Measurements from ENCODE around the gene TRAPPC3L. TPM values are rescaled to one million over a fixed set of nuclear protein-coding genes. Genes with fewer than 3 reads are reported as not detected.

Gene TRAPPC3L
- total RNA-seq, 1 experiment from 2014 or later = not detected

DNA sequence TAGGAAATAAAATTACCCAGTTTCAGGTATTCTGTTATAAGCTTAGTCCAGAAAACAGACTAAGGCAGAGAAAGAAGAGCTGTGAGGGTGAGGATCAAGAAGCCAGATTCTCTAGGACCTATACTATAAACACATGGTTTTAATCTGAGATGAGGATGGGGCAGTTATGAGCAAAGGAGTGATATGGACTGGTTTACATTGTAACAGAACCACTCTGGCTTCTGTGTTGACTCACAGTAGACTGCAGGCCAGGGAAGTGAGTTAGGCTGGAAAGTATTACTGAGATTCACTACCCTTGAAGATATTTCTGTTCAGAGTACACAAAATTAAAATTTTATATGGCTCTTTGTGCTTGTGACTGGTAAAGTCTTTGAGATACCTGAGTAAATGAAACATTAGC is 22.6 kb upstream of the TRAPPC3L start:
- intact Hi-C loops (cut with micrococcal nuclease) = no loop called here
- ChIA-PET CTCF (interaction anchor here (1.8 kb wide), 1 partner anchor 299 kb away, joined by 6 read pairs; no protein-coding TSS in a partner anchor), POLR2A (no interaction called here), RAD21 (ENCODE audit: low non-redundant PET in 1 of 2, low total read pairs in 2 of 2, uncharacterized antibody in 2 of 2, unreplicated experiment in 2 of 2) (no interaction called here)
- H3K36me3 ChIP-seq (ENCODE audit: control insufficient read depth in 1 of 2, insufficient read depth in 2 of 2, low read length in 2 of 2) = no peaks in the 10 kb centered on the region
- H3K9ac ChIP-seq (ENCODE audit: low read length) = no peak overlapping the region
- no peak overlapping the region for H3K27ac ChIP-seq (ENCODE audit: low read depth, low read length)
- peaks cover 17 to 24% of the 10 kb centered on the region in 2 experiments for H3K4me1 ChIP-seq (ENCODE audit: control insufficient read depth in 1 of 2, insufficient read depth in 2 of 2, low read length in 2 of 2)
- no peaks in the 10 kb centered on the region for H3K9me3 ChIP-seq (ENCODE audit: control insufficient read depth in 1 of 2, insufficient read depth in 1 of 2, low read depth in 1 of 2, low read length in 2 of 2)
- no peak overlapping the region for H2AFZ ChIP-seq (ENCODE audit: low read depth, low read length, poor library complexity, severe bottlenecking)
- no peaks in the 10 kb centered on the region for H3K27me3 ChIP-seq (ENCODE audit: insufficient read depth, low read length)
- TF ChIP-seq, protein P1, sequence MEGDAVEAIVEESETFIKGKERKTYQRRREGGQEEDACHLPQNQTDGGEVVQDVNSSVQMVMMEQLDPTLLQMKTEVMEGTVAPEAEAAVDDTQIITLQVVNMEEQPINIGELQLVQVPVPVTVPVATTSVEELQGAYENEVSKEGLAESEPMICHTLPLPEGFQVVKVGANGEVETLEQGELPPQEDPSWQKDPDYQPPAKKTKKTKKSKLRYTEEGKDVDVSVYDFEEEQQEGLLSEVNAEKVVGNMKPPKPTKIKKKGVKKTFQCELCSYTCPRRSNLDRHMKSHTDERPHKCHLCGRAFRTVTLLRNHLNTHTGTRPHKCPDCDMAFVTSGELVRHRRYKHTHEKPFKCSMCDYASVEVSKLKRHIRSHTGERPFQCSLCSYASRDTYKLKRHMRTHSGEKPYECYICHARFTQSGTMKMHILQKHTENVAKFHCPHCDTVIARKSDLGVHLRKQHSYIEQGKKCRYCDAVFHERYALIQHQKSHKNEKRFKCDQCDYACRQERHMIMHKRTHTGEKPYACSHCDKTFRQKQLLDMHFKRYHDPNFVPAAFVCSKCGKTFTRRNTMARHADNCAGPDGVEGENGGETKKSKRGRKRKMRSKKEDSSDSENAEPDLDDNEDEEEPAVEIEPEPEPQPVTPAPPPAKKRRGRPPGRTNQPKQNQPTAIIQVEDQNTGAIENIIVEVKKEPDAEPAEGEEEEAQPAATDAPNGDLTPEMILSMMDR (IDR thresholded peaks at IDR 0.05 in 2 of 3, conservative IDR thresholded peaks at IDR 0.05 in 1 of 3; ENCODE audit: borderline replicate concordance in 1 of 3, insufficient read depth in 1 of 3, low read depth in 2 of 3, low read length in 2 of 3) = no peak
- TF ChIP-seq EZH2 (IDR thresholded peaks at IDR 0.05) = no peak
- no peak for TF ChIP-seq POLR2A (IDR thresholded peaks at IDR 0.05; ENCODE audit: borderline replicate concordance, extremely low read depth, insufficient read depth, insufficient read length)
- no peak for TF ChIP-seq FOSL1 (IDR thresholded peaks at IDR 0.05; ENCODE audit: low read depth)
- TF ChIP-seq YY1 (IDR thresholded peaks at IDR 0.05; ENCODE audit: extremely low read depth, insufficient replicate concordance, low read depth, low read length) = no peak
- TF ChIP-seq CBX3 (IDR thresholded peaks at IDR 0.05; ENCODE audit: low read depth) = no peak
- no peak for TF ChIP-seq ZFX (IDR thresholded peaks at IDR 0.05)
- TF ChIP-seq ELF1 (IDR thresholded peaks at IDR 0.05; ENCODE audit: borderline replicate concordance, low read depth) = no peak
- no peak for TF ChIP-seq EZH2phosphoT487 (IDR thresholded peaks at IDR 0.05; ENCODE audit: borderline replicate concordance)
- TF ChIP-seq ZNF274 (IDR thresholded peaks at IDR 0.05; ENCODE audit: low read depth, low read length) = no peak
- TF ChIP-seq ZBTB33 (IDR thresholded peaks at IDR 0.05; ENCODE audit: extremely low read depth, insufficient replicate concordance, low read length) = no peak
- no peak for TF ChIP-seq RAD21 (IDR thresholded peaks at IDR 0.05; ENCODE audit: low read depth)
- no peak for TF ChIP-seq SRF (IDR thresholded peaks at IDR 0.05; ENCODE audit: low read depth)
- TF ChIP-seq, protein P2, sequence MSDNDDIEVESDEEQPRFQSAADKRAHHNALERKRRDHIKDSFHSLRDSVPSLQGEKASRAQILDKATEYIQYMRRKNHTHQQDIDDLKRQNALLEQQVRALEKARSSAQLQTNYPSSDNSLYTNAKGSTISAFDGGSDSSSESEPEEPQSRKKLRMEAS (IDR thresholded peaks at IDR 0.05) = no peak
- no peak for TF ChIP-seq JUND (IDR thresholded peaks at IDR 0.05)
- no peak for TF ChIP-seq EGR1 (IDR thresholded peaks at IDR 0.05; ENCODE audit: low read depth)
- no peak for TF ChIP-seq POLR2AphosphoS5 (IDR thresholded peaks at IDR 0.05; ENCODE audit: low read depth, low read length)
- peaks cover 26% of the 10 kb centered on the region for H3K79me2 ChIP-seq (ENCODE audit: insufficient read depth, low read length)
- no peak for DNase-seq (ENCODE audit: low read depth, low spot score)
- H3K9me2 ChIP-seq (ENCODE audit: insufficient read depth) = no peaks in the 10 kb centered on the region
- H4K20me1 ChIP-seq (ENCODE audit: insufficient read depth) = no peaks in the 10 kb centered on the region
- no peak overlapping the region for H3K4me2 ChIP-seq (ENCODE audit: low read length)
- no TSS peak for BruUV-seq (replicated peaks)
- no peak overlapping the region for H3K4me3 ChIP-seq (replicated peaks in 1 of 2; ENCODE audit: low read depth in 1 of 2, low read length in 2 of 2)
- no peak for ATAC-seq

Measured in HCT116 (cell line).